Superior temporal gyrus (tissue), 1 donor: Measurements from ENCODE around the gene HSD17B8.
A peak's percentile ranks its signal among the peaks of the same experiment; 100 is the strongest.

Source experiments
- DNase-seq: peaks from one replicate; pipeline ENCODE4 v3.0.0-alpha.2; 2016; ENCODE audit errors: extremely low spot score

The HSD17B8 gene

DNA sequence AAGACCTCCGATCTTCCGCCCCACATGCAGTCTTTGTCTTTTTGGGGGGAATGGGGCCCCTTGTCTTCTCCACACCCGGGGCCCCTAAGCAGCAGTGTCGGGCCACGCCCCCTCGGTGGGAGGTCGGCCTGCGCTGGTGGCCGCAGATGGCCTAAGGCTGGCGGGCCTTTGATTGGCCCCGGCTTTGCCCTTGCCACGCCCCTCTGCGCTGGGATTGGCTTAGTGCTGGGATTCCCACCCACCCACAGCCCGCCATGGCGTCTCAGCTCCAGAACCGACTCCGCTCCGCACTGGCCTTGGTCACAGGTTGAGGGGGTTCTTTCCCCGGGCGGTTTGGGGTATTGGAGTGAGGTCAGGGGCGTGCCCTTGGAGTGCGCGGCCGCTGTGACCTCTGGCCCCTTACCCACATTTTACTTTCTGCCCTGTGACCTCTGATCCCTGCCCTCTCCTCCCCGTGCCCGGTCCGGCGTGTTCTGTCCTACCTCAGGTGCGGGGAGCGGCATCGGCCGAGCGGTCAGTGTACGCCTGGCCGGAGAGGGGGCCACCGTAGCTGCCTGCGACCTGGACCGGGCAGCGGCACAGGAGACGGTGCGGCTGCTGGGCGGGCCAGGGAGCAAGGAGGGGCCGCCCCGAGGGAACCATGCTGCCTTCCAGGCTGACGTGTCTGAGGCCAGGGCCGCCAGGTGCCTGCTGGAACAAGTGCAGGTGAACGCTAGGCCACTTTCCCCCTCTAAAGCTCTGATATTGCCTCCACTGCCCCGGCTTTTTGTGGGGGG is at the start of gene HSD17B8:
HSD17B8 (plus strand) TSS at position 241 of the 776 bp plus-strand sequence; CDS start at position 255, 14 bp downstream.
- peak; percentile 95 for DNase-seq

DNA sequence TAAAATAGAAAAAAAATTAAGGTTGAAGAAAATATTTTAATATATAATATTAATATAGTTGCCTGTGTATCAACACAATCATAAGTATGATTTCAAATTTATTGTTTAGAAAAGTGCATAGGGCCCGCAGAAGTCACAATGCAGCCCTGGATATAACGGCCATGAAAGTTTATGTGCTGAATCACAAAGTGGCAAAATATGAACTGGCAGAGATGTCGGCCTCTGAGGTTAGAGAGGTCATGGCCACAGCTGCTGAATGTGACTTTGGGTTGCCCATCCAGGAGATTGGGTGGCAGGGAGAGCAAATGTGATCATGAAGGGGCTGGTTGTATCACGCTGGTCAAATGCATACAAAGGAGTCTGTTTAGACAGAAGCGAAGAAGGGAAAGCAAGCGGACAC is 47.9 kb upstream of the HSD17B8 start:
- DNase-seq: no peak

DNA sequence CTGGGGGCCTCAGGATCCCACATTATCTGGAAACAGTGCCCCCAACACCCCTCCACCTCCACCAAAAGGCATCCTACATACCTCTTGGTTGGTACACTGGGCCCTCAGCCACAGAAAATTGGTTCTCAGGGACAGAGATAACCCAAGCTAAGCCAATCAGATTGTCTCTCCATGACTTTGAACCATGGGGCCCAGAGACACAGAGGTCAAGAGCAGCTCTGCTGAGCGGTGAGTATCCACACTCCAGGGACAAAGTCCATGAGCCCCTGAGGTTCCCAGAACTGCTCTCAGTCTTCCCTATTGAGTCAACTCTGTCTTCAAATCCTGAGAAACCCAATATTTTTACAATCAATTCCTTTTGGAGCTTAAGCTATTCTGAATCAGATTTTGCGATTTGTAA is 47.5 kb upstream of the HSD17B8 start:
- no peak for DNase-seq

GRCh38 chr6:33160096-33160495 is 44.4 kb upstream of the HSD17B8 start:
- DNase-seq: no peak

DNA sequence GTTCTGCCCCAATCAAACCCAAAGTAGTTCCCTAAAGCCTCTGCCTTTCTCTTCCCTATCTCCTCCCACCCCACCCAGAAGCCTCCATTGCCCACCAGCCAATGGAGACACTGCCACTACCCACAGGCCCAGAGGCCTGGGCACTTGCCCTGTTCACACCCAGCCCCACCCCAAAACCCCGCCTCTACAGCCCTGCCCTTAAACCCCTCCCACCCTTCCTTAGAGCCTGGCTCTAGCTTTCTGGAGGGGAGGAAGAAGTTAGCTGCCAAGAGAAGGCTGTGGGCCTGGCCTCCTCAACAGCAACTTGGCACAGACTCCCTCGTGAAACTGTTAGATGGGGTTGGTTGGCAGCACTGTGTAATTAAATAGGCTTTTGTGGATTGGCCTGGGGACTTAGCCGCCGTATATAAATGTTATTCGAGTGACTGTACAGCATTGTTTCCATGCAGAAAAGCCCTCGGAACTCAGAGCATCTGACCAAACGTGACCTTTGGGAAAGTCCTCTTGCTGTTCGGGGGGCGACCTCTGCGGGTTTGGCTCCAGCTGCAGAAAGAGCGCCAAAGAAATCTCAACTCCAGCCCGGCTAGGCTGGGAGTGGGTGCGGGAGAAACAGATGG is 43.6 kb upstream of the HSD17B8 start:
- DNase-seq: no peak

DNA sequence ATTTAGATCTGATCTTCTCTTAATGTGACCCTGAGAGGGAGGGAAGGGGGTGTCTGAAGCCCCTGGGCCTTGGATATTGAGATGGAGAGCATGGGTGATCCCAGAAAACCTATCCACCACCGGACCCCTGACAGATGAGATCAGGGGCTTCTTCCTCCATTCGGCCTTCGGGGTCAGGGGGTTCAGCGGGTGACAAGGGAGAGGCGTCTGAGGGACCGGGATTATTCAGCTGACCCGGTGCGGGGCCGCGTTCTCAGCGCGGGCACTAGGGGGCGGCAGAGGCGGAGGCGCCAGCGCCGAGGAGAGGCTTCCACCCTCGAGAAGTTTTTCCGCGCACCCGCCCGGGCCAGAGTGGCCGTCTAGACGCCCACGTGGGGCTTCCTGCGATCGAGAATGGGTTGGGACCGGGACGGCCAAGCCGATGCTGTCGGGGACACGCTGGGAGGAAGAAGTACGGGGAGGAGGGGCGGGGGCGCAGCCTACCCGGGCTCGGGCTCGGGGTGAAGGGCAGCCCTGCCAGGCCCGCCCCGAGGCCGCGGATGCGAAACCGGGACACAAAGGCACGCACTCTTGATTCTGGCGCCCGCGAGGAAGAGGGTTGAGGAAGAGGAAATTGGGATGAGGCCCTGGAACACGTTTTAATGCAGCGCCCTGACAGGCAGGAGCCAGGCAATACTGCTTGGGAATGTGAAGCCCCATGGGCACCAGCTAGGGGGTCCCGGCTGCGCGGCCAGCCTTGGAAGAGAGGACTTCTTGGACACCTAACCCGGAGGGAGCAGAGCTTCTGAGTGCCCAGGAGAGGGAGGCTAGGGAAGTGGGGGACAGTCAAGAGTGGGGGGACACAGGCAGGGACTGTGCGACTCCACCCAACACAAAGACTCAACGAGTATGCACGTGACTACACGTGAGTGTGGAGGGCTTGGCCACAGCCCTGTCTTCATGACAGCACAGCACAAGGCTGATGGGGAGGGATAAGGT is 42.8 kb upstream of the HSD17B8 start:
- DNase-seq: peak; percentile 64

- DNase-seq: no peak
These were observed 40.9 kb upstream of the HSD17B8 start for GRCh38 chr6:33163540-33163939.

DNA sequence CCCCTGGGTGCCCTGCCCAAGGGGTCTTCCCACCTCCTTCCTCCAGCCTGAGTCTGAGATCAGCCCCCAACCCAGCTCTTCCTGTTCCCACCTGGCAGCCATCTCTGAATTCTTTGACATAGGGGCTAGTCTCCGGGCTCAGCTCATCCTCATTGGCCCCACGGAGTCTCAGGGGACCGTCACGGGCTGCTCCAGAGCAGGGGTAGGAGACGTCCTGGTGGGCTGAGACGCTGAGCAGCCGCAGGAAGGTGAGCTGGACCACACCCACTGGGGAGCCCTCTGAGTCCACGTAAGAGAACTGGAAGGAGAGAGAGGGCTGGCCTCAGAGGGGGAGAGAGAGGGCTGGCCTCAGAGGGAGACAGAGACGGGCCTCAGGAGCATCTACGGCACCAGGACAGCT is 40.3 kb upstream of the HSD17B8 start:
- no peak for DNase-seq

DNA sequence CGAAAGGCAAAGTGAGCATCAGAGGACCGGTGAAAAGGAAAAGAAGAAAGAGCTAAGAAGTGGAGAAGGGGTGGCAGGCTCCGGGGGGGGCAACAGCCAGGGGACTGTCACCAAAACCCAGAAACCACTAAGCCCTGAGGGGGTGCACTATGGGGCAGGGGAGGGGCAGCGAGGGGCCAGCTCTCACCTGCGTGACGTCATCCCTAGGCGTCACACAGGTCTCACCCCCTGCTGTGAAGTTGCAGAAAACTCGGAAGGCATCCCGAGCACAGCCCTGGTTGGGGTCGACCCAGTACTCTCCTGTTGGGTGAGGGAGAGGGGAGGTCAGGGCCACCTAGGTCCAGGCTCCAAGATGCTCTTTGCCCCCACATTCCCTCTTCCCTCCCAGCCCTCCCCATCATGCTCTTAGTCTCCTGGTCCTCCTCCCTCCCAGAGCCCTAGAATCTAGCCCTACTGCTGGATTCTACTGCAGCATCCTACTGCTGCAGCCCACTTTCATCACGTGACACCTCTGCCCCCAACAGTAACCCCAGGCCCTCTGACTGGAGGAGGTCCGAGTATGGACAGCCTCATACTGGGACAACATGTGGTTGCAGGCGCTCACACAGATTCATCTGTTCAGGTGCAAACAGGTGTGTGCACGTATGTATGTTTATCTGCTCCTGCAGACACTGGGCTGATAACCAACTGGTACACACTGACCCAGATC is 39.6 kb upstream of the HSD17B8 start:
- no peak for DNase-seq

- no peak for DNase-seq
These were observed 38.7 kb upstream of the HSD17B8 start for GRCh38 chr6:33165581-33166258.

- no peak for DNase-seq
These were observed 38.1 kb upstream of the HSD17B8 start for GRCh38 chr6:33166363-33166762.

DNA sequence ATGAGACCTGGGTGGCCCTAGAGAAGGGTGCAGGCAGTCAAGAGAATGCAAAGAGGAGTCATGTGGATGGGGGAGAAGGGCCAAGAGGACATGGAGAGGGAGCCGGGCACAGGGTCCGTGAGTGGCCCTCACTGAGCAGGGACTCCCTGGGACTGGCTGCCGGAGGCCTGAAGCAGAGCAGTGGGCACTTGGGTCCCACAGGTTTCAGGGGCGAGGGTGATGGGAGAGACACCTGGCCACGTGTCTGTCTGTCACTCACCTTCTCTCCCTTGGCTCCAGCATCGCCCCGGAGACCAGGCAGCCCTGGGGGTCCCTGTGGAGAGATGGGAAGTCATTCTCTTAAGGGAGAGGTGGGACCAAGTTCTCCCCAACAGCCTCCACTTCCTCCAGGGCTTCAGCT is 37.6 kb upstream of the HSD17B8 start:
- DNase-seq: no peak

DNA sequence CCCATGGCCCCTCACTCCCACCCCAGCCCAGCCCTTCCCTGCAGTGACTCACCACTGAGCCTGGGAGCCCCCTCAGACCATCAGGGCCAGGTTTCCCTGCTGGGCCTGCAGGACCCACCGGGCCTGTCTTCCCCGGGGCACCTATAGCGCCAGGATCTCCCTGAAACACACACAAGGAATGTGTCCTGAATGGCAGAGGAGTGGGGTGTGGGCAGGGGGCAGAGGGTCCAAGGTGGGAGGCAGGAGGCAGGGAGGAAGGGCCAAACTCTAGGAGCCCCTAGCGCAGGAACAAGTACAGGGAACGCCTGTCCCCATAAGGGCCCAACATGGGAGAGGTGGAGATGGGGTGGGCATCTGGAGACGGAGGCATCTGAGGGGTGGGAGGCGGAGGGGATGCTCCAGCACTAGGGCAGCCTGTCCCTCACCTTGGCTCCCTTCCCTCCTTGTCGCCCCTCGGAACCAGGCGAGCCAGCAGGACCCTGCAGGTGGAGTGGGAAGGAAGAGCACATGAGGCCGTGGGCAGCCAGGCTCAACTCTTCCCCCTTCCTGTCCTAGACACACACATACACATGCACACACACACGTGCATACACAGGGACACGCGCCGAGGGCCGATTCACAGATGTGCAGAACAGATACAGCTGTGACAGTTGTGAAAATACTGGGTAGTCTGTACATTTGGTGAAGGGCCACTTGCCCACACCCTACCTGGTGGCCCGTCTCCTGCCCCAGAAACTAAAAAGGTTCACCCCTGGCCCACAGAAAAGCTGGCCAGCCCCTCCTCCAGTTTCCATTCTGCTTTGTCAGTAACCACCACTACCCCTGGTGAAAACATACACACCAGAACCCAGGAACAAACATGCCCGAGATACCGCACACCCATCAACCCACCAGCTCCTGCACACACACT is 36.8 kb upstream of the HSD17B8 start:
- DNase-seq: no peak

GRCh38 chr6:33168284-33168601 is 36.2 kb upstream of the HSD17B8 start:
- DNase-seq: no peak

DNA sequence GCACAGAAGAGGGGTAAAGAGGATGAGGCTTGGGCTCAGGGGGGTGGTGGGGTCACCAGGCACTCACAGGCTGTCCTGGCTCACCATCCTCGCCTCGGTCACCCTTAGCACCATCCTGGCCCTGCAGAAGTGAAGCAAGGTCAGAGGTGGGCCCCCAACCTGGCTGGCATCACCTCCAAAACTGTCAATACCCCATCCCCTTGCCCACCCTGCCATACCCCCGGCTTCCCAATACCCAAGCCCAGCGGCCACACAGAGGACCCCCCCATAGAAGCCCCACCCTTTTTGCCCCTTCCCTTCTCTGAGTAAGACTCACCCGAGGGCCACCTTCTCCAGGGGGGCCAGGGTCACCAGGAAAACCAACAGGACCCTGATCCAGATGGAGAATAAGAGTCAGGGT is 35.8 kb upstream of the HSD17B8 start:
- no peak for DNase-seq

DNA sequence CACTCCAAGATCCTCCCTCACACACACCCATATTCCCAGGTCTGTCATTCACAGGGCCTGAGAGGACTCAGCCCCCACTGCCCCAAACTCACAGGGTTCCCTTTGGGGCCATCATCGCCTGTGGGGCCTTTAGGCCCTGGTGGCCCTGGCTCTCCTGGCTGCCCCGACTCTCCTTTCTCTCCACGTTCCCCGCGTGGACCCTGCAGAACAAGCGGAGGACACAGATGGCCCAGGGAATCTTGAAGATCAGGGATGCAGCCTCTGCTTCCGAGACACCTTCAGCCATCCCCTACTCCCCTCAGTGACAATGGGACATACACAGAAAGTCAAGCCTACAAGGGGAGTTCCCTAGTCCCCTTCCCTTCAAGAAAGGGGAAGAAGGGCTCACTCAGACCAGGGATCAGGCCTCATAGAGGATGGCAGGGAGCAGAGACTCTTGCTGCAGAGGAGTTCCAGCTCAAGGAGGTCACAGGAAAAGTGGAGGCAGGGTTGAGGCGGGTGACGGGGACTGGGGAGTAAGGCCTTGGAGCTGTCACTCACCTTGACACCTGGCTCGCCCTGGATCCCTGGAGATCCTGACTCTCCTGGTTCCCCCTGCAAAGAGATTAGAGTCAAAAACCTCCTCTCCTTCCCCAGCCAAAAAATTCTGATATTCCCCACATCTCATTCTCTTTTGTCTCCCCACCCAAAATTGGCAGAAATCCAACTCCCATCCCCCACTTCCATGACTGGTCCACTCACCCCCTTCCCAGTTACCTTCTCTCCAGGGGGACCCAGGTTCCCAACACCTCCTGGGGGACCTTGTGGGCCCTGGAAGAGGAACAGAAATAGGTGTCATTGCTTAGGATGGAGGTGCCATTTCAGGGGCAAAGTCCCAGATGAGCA is 34.9 kb upstream of the HSD17B8 start:
- no peak for DNase-seq

GRCh38 chr6:33170176-33171015 is 34.1 kb upstream of the HSD17B8 start:
- DNase-seq: no peak
